Right atrium auricular region (tissue), 2 donors: Measurements from ENCODE around the gene ATXN10. TPM values are rescaled to one million over a fixed set of nuclear protein-coding genes. Genes with fewer than 3 reads are reported as not detected.
"Not testable (repeated sequence)": the region's sequence is repeated elsewhere in the genome, so short reads cannot be mapped to it uniquely, and the experiment has no call there.

Experiments
- DNase-seq: peaks from one replicate; pipeline ENCODE4 v3.0.0-alpha.2; 2019; ENCODE audit warnings: low spot score
- H3K27ac ChIP-seq, 2 donors: fragments of 200-600 bp; sonication (generic); 1 replicate in 1 of 2; 2 replicates in 1 of 2; pipeline ENCODE4 v1.5.1; 2016 to 2019
- H3K27me3 ChIP-seq, 2 donors: fragments of 200-600 bp; sonication (generic); one replicate each; pipeline versions ENCODE4 v1.5.1 to v1.6.0; 2017 to 2019
- H3K36me3 ChIP-seq: fragments of 200-600 bp; sonication (generic); one replicate; pipeline ENCODE4 v1.5.1; 2016
- H3K4me1 ChIP-seq, 2 donors: fragments of 200-600 bp; sonication (generic); one replicate each; pipeline versions ENCODE4 v1.5.1 to v1.6.0; 2017 to 2019
- H3K4me3 ChIP-seq, 2 donors: fragments of 200-600 bp; sonication (generic); 1 replicate in 1 of 2; 2 replicates in 1 of 2; pipeline ENCODE4 v1.5.1; 2017 to 2019; ENCODE audit warnings: mild to moderate bottlenecking in 1 of 2, moderate library complexity in 1 of 2
- H3K9me3 ChIP-seq, 2 donors: fragments of 200-600 bp; sonication (generic); one replicate each; pipeline ENCODE4 v1.5.1; 2019
- total RNA-seq, 2 donors: library from RNA; depleted of rRNA; stranded (reverse); fragments of >200 nt; gene quantifications; one replicate each; pipeline ENCODE4 v1.1.0, GENCODE V29; 2016
- TF ChIP-seq, protein P1 (sequence below), 2 donors: fragments of 200-600 bp; sonication (generic); IDR thresholded peaks; one replicate each; pipeline ENCODE4 v1.5.1; 2019; ENCODE audit warnings: antibody characterized with exemption in 2 of 2

ATXN10 gene
- total RNA-seq, 2 donors from 2014 or later, result 85.3 to 88.5 TPM

DNA sequence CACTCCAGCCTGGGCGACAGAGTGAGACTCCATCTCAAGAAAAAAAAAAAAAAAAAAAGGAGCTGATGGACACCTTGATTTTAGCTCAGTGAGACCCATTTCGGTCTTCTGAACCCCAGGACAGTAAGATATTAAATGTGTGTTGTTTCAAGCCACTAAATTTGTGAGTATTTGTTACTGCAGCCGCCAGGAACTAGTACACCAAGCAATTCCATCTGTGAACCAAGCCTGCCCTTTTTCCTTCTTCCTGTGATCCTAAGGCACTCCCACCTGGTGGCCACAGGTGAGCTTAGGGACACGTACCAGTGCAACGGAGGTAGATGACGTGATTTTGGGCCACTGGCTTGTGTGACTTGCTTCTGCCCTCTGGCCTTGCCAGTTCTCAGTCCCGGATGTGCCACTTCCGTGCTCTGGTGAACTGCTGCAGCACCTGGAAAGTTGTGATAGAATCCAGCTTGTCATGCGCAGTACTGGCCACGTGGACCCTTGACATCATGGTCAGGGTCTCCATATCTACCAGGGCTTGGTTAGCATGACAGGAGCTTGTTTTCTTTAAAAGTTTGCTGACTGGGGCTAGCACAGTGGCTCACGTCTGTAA lies 19.6 kb upstream of the ATXN10 start:
- TF ChIP-seq, protein P1, sequence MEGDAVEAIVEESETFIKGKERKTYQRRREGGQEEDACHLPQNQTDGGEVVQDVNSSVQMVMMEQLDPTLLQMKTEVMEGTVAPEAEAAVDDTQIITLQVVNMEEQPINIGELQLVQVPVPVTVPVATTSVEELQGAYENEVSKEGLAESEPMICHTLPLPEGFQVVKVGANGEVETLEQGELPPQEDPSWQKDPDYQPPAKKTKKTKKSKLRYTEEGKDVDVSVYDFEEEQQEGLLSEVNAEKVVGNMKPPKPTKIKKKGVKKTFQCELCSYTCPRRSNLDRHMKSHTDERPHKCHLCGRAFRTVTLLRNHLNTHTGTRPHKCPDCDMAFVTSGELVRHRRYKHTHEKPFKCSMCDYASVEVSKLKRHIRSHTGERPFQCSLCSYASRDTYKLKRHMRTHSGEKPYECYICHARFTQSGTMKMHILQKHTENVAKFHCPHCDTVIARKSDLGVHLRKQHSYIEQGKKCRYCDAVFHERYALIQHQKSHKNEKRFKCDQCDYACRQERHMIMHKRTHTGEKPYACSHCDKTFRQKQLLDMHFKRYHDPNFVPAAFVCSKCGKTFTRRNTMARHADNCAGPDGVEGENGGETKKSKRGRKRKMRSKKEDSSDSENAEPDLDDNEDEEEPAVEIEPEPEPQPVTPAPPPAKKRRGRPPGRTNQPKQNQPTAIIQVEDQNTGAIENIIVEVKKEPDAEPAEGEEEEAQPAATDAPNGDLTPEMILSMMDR (IDR thresholded peaks at IDR 0.05), result no peak
- Histone ChIP-seq H3K9me3 (no peaks in the 10 kb centered on the region), H3K36me3 (no peaks in the 10 kb centered on the region), H3K27ac (no peak overlapping the region), H3K4me1 (no peaks in the 10 kb centered on the region), H3K27me3 (no peaks in the 10 kb centered on the region), H3K4me3 (no peak overlapping the region)
- no peak for DNase-seq

DNA sequence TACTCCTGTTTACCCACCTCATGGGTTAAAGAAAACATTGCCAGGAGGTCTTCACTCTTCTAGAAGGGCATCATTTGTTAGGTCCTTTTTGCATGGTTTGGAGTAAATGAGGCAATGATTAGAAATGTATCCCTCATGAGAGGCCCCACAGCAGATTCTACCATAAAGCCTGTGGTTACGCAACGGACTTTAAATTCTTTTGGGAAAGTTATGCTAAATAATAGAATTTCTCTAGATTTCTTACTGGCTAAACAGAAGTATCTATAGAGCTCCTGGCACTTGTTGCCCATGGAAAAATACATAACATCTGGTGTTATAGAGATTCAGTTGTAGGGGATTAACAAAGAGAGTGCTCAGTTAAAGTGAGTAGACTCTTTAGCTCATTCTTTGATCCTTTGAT lies 15.1 kb upstream of the ATXN10 start:
- Histone ChIP-seq H3K4me3 (no peak overlapping the region), H3K4me1 (no peaks in the 10 kb centered on the region), H3K27me3 (no peaks in the 10 kb centered on the region), H3K9me3 (no peaks in the 10 kb centered on the region), H3K36me3 (no peaks in the 10 kb centered on the region), H3K27ac (no peak overlapping the region)
- TF ChIP-seq, protein P1 (IDR thresholded peaks at IDR 0.05), result no peak
- DNase-seq, result no peak

DNA sequence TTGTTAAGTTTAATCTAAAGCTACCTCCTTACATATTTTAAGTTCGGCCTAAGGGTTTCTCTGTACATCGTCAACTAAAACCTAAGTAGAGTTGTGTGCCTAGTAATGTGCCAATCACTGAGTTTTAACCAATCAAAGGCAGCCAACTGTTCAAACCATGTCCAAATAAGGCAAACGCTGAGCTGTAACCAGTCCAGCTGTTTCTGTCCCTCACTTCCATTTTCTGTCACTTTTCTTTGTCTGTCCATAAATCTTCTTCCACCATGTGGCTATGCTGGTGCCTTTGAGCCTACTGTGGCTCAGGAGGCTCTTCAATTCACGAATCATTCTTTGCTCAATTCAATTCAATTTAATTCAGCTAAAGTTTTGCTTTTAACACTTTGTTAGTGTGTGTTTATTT lies 13.9 kb upstream of the ATXN10 start:
- TF ChIP-seq, protein P1 (IDR thresholded peaks at IDR 0.05), result no peak

DNA sequence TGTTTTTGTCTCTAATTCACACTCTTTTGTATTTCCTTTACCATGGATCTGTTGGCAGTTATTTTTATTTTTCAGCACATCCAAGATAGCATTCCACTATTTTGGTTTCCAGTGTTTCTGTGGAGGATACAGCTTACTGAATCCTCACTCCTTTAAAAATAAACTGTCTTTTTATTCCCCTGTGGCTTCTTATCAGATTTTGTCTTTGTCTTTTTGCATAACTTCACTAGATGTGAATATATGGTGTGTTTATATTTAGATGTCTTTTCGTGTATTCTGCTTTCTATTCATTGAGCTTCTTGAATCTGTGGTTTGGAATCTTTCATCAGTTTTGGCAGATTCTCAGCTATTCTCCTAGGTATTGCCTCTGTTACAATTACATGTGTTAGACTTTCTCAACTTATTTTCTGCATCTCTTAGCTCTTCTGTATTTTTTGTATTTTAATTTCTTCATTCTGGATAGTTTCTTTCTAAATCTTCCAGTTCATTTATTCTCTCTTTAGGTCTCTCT lies 7.4 kb upstream of the ATXN10 start:
- H3K36me3 ChIP-seq, result no peaks in the 10 kb centered on the region
- no peak for DNase-seq
- H3K4me3 ChIP-seq, result no peak overlapping the region
- no peak overlapping the region for H3K27ac ChIP-seq
- no peaks in the 10 kb centered on the region for H3K27me3 ChIP-seq
- TF ChIP-seq, protein P1 (IDR thresholded peaks at IDR 0.05), result no peak
- no peaks in the 10 kb centered on the region for H3K4me1 ChIP-seq
- H3K9me3 ChIP-seq, result peaks cover 0 to 9% of the 10 kb centered on the region in 2 donors

More for the DNA sequence above, 13.9 kb upstream of the ATXN10 start:
- no peak for DNase-seq
- H3K4me3 ChIP-seq, result no peak overlapping the region
- H3K36me3 ChIP-seq, result no peaks in the 10 kb centered on the region
- H3K27ac ChIP-seq, result no peak overlapping the region
- H3K9me3 ChIP-seq, result peaks cover 0 to 3% of the 10 kb centered on the region in 2 donors
- no peaks in the 10 kb centered on the region for H3K27me3 ChIP-seq
- H3K4me1 ChIP-seq, result no peaks in the 10 kb centered on the region

DNA sequence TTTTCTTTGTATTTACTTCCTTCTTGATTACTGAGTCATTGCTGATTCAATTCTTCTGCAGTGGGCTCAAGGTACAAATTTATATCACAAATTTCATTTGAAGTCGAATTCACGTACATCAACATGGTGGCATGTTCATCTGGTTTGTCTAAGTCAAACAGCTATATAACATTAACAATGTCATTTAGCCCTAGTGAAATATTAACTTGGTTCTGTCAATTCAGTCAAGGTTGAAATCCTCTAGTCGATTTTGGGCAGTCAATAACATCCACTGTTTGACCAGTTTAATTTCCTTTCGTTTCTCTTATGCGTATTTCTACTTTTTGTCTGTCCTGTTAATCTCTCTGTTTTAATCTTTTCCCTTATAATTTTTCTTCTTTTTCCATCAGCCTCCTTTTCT lies 4.1 kb upstream of the ATXN10 start:
- Histone ChIP-seq H3K27ac (no peak overlapping the region), H3K27me3 (no peaks in the 10 kb centered on the region), H3K4me3 (no peak overlapping the region), H3K36me3 (no peaks in the 10 kb centered on the region), H3K9me3 (peaks cover 0 to 6% of the 10 kb centered on the region in 2 donors), H3K4me1 (peaks cover 0 to 9% of the 10 kb centered on the region in 2 donors)
- DNase-seq, result no peak
- TF ChIP-seq, protein P1 (IDR thresholded peaks at IDR 0.05), result no peak

DNA sequence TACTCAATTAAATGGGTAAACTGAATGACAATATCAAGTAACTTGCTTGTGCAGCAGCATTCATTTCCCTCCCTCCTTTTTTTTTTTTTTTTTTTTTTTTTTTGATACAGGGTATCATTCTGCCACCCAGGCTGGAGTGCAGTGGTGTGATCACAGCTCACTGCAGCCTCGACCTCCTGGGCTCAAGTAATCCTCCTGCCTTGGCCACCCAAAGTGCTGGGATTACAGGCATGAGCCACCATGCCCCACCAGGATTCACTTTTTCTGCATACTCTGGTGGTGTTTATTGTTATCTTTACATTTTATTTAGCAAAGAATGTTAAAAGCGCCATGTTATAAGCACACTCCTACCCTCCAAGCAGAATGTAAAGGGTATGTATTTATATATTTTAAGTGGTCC lies 1.3 kb upstream of the ATXN10 start:
- peaks cover 0 to 26% of the 10 kb centered on the region in 2 donors for H3K4me1 ChIP-seq
- not testable (repeated sequence) for H3K27me3 ChIP-seq, H3K4me3 ChIP-seq, H3K9me3 ChIP-seq, DNase-seq, H3K27ac ChIP-seq, H3K36me3 ChIP-seq
